HG02884 (cell line): ENCODE measurements around the gene DCK.

Experiments
- ATAC-seq: cut with Tn5 transposase; IDR thresholded peaks from one replicate; pipeline ENCODE4 v1.9.1; 2021; ENCODE audit warnings: mild to moderate bottlenecking, moderate library complexity; ENCODE audit not compliant: unreplicated experiment

The DCK gene

GRCh38 chr4:70993181-70994068, at the start of gene DCK:
DCK (plus strand) TSS chr4:70993649; CDS start chr4:70993836, 187 bp downstream.
- ATAC-seq, result peak; percentile 65

GRCh38 chr4:70945046-70945445, 48.4 kb upstream of the DCK start:
- ATAC-seq, result peak; percentile 44

- no peak for ATAC-seq
Observed at GRCh38 chr4:70945452-70946055, 47.9 kb upstream of the DCK start.

- no peak for ATAC-seq
Observed at GRCh38 chr4:70946939-70947338, 46.5 kb upstream of the DCK start.

- peak; percentile 49 for ATAC-seq
Observed at GRCh38 chr4:70948665-70949260, 44.7 kb upstream of the DCK start.

- ATAC-seq, result no peak
Observed at GRCh38 chr4:70954032-70954431, 39.4 kb upstream of the DCK start.

- ATAC-seq, result no peak
Observed at GRCh38 chr4:70956549-70957210, 36.8 kb upstream of the DCK start.

GRCh38 chr4:70958681-70959080, 34.8 kb upstream of the DCK start:
- no peak for ATAC-seq

GRCh38 chr4:70969076-70969475, 24.4 kb upstream of the DCK start:
- ATAC-seq, result no peak

GRCh38 chr4:70976252-70976651, 17.2 kb upstream of the DCK start:
- no peak for ATAC-seq

GRCh38 chr4:70979445-70980008, 13.9 kb upstream of the DCK start:
- peak; percentile 91 for ATAC-seq

- no peak for ATAC-seq
Observed at GRCh38 chr4:70980196-70980595, 13.3 kb upstream of the DCK start.

GRCh38 chr4:70984106-70984505, 9.3 kb upstream of the DCK start:
- ATAC-seq, result no peak

- ATAC-seq, result no peak
Observed at GRCh38 chr4:70984589-70984988, 8.9 kb upstream of the DCK start.

- ATAC-seq, result no peak
Observed at GRCh38 chr4:70991596-70991995, 1.9 kb upstream of the DCK start.

GRCh38 chr4:70992391-70992881, 1.0 kb upstream of the DCK start:
- no peak for ATAC-seq

- ATAC-seq, result no peak
Observed at GRCh38 chr4:70994069-70994366, 569 bp downstream of the DCK start.

- peak; percentile 30 for ATAC-seq
Observed at GRCh38 chr4:70994387-70995099, 1.1 kb downstream of the DCK start.

- no peak for ATAC-seq
Observed at GRCh38 chr4:70996018-70996360, 2.5 kb downstream of the DCK start.

GRCh38 chr4:70997036-70997435, 3.6 kb downstream of the DCK start:
- ATAC-seq, result no peak

- no peak for ATAC-seq
Observed at GRCh38 chr4:70997546-70997945, 4.1 kb downstream of the DCK start.
